GM10847 (cell line): ENCODE measurements around the gene FAM107B.

Experiments used
- POLR2A ChIP-seq: IDR thresholded peaks from 2 replicates; pipeline ENCODE4 v1.6.1; 2011; ENCODE audit not compliant: insufficient read length; ENCODE audit errors: extremely low read depth

The FAM107B gene

DNA sequence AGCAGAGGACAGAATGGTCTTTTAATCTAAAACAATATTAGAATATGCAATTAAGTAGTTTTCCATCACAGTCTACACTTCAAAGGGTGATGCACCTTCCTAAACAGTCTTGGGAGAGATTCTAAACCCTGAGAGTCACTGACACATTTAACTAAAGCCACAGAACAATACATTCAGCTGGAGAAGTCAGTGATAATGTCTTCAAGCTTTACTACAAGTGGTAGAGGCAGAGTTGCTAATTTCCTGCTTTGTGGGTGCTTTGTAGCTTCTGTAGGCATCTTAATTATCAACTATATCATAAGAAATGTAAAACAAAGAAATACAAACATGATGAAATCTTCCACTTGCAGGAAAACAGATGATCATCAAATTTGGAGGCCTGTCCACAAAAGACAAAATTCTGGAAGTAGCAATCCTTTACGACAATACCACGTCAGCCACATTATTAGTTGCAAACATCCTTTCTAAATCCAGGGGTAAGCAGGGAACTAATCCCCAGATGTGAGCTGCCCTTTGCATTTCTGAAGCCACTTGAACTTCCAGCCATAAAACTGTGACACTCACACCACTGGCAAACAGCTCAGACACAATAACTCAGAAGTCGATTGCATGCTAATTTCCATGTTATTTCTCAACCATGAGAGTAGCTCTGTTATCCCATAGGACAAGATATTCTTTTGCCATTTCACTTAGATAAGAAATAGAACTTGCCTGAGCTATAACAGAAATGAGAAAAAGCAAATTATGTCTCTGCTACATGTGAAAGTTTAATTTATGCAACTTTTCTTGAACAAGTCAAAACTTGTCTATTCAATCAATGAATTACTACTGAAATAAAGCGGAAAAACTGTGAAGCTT, 212.2 kb downstream of the FAM107B start:
- no peak for TF ChIP-seq POLR2A

DNA sequence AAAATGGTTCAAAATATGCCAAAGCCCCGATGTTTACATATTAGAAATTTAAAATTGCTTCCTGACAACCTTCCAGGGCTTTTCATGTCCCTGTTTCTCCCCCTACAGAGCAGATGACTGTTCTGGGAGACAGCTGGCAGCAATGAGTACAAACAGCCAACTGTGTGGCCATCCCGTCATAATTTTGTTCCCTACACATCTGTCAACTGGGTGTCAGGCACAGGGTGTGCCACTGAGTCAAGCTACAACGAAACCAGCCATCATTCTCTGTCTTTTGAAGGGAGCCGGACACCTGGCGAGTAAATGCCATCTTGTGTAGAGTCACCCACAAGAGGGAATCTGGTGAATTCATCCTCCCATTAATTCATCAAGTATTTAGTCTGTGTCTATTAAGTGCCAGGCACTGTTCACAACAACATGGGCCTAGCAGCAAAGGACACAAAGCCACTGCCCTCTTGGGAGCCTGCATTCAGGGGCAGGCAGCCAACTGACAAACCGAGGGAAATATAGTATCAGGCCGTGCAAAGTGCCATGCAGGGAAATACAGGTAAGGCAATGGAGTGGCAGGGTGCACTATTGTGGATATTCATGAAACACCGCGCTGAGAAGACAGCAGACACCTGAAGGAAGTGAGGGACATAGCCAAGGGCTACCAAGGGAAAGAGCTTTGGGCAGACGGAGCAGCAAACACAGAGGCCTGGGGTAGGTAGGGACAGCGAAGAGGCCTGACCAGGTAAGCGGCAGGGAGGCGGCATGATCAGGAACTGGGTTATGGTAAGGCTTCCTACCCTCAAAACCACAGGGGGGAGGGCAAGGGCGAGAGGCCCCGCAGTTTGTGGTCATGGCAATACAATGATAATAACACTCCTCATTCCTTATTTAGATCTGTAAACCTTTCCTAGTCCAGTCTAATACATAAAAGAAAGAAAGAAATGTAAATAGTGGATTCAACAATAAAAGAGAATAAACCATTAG, 213.6 kb downstream of the FAM107B start:
- no peak for TF ChIP-seq POLR2A

GRCh38 chr10:14560274-14560673, 214.4 kb downstream of the FAM107B start:
- TF ChIP-seq POLR2A = no peak

GRCh38 chr10:14558025-14558424, 216.7 kb downstream of the FAM107B start:
- TF ChIP-seq POLR2A = no peak

- no peak for TF ChIP-seq POLR2A
Observed at GRCh38 chr10:14557567-14557966, 217.1 kb downstream of the FAM107B start.

GRCh38 chr10:14556285-14556956, 218.3 kb downstream of the FAM107B start:
- TF ChIP-seq POLR2A = no peak

DNA sequence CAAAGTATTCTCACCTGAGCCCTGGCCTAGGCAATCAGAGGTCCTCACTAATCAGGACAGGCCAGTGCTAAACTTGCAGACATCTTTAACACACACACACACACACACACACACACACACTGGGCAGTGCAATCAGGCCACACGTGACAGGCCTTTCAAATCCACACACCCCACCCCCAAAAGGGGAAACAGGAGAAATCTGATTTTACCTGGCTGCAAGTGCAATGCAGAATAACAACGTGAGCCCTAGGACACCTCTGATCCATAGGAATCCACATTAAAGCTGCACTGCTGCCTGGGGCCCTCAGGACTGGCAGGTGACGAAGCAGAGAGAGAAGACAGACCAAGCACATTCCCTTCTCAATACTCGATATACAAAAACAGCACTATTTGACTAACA, 218.9 kb downstream of the FAM107B start:
- no peak for TF ChIP-seq POLR2A

GRCh38 chr10:14554491-14555205, 220.0 kb downstream of the FAM107B start:
- TF ChIP-seq POLR2A = no peak

- TF ChIP-seq POLR2A = no peak
Observed at GRCh38 chr10:14554091-14554490, 220.6 kb downstream of the FAM107B start.

DNA sequence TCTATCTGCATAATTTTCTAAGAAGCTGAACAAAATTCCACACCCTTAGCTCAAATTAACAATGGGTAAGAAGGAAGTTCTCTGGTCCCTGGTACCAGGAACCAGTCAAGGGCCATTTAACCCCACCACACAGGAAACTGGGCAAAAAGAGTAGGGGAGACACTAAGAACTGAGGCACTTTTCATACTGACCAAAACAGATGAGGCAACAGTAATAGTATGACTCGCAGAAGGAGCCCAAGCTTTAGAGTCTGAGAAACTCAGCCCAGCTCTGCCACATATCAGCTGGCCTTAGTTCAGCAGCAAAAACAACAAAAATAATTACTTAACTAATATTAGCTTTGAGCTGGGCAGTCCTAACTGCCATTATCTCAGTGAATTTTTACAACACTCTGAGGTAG, 221.2 kb downstream of the FAM107B start:
- TF ChIP-seq POLR2A = no peak

DNA sequence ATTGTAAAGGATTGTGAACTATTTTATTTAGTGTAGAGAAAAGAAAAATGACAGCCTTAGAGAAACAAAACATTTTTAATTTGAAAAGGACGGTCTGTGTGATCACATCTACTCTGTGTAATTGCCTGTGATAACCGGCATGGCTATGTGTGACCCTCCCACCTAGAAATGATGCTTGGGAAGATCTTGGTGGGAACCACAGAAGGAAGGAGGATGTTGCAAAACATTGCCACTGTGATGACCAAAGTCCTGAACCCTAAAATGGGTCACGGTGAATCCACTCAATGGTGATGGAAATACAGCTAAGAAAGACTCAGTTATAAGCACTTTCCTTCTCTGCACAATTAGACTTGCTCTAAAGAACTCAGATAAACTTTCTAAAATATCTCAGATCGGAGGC, 222.7 kb downstream of the FAM107B start:
- TF ChIP-seq POLR2A = no peak

DNA sequence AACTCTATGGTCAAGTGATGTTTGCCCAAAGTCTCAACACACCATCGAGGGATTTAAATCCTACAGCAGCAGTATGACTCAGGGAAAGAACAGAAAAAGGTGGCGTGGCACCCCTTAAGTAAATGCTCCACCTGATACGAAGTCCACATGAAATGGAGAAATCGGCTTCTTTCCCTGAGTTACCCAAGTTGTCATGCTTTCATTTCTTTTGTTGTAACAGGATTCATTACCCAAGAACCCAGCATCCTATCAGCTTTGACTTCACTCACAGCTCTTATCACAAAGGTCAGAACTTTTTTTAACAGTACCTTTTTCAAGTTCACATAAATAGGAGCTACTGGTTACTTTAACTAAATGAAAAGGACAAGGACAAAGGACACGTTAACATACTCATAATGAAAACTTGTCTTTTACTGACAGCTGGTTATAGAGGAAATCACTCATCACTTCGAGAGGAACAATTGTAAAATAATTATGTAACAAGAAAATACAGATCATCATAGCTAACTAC, 224.2 kb downstream of the FAM107B start:
- no peak for TF ChIP-seq POLR2A

- no peak for TF ChIP-seq POLR2A
Observed at GRCh38 chr10:14549496-14549895, 225.2 kb downstream of the FAM107B start.

- no peak for TF ChIP-seq POLR2A
Observed at GRCh38 chr10:14548970-14549369, 225.7 kb downstream of the FAM107B start.
